Hepatocyte (in vitro differentiated cells): Measurements from ENCODE around the gene GABBR2. TPM values are rescaled to one million over a fixed set of nuclear protein-coding genes. Genes with fewer than 3 reads are reported as not detected.

Source experiments
- DNase-seq: peaks from one replicate; pipeline ENCODE4 v3.0.0-alpha.2; 2016; ENCODE audit warnings: low spot score
- H2AFZ ChIP-seq: fragments of 200-600 bp; sonication (generic); 2 replicates; pipeline ENCODE4 v1.6.0; 2016; ENCODE audit warnings: antibody characterized with exemption, mild to moderate bottlenecking
- H3K27ac ChIP-seq: fragments of 200-600 bp; sonication (generic); 2 replicates; pipeline ENCODE4 v1.5.1; 2016; ENCODE audit warnings: mild to moderate bottlenecking
- H3K27me3 ChIP-seq: fragments of 200-600 bp; sonication (generic); 2 replicates; pipeline ENCODE4 v1.6.1; 2016
- H3K36me3 ChIP-seq: fragments of 200-600 bp; sonication (generic); replicated peaks from 2 replicates; pipeline ENCODE4 v1.5.1; 2016; ENCODE audit warnings: low read depth; ENCODE audit not compliant: insufficient read depth
- H3K4me1 ChIP-seq: fragments of 200-600 bp; sonication (generic); 2 replicates; pipeline ENCODE4 v1.5.1; 2016; ENCODE audit warnings: mild to moderate bottlenecking, moderate library complexity; ENCODE audit not compliant: insufficient read depth
- H3K4me2 ChIP-seq: fragments of 200-600 bp; sonication (generic); 2 replicates; pipeline ENCODE4 v1.6.0; 2016
- H3K4me3 ChIP-seq: fragments of 200-600 bp; sonication (generic); 2 replicates; pipeline ENCODE4 v1.5.1; 2016; ENCODE audit warnings: mild to moderate bottlenecking
- H3K79me2 ChIP-seq: fragments of 200-600 bp; sonication (generic); 2 replicates; pipeline ENCODE4 v1.6.0; 2017; ENCODE audit warnings: mild to moderate bottlenecking
- H3K9me2 ChIP-seq: fragments of 200-600 bp; sonication (generic); replicated peaks from 2 replicates; pipeline ENCODE4 v1.6.0; 2017; ENCODE audit warnings: mild to moderate bottlenecking; ENCODE audit not compliant: insufficient read depth
- H3K9me3 ChIP-seq: fragments of 200-600 bp; sonication (generic); 2 replicates; pipeline ENCODE4 v1.5.1; 2016; ENCODE audit warnings: low read depth, mild to moderate bottlenecking
- H4K20me1 ChIP-seq: fragments of 200-600 bp; sonication (generic); 2 replicates; pipeline ENCODE4 v1.6.0; 2016; ENCODE audit warnings: mild to moderate bottlenecking; ENCODE audit not compliant: insufficient read depth, poor library complexity, severe bottlenecking
- CTCF ChIP-seq: fragments of 200-600 bp; sonication (generic); IDR thresholded peaks from 2 replicates; pipeline ENCODE4 v1.5.1; 2016; ENCODE audit warnings: antibody characterized with exemption, mild to moderate bottlenecking; ENCODE audit not compliant: poor library complexity
- EZH2 ChIP-seq: fragments of 200-600 bp; sonication (generic); IDR thresholded peaks from 2 replicates; pipeline ENCODE4 v1.6.1; 2016; ENCODE audit warnings: antibody characterized with exemption, mild to moderate bottlenecking, borderline replicate concordance
- EZH2phosphoT487 ChIP-seq: fragments of 200-600 bp; sonication (generic); IDR thresholded peaks from one replicate; pipeline ENCODE4 v1.6.1; 2018; ENCODE audit warnings: antibody characterized with exemption, mild to moderate bottlenecking, low read depth, moderate library complexity; ENCODE audit not compliant: unreplicated experiment, severe bottlenecking
- WGBS: methylation state at CpG from one replicate; pipeline ENCODE4 v1.1.6; 2016; ENCODE audit warnings: low lambda C conversion rate; ENCODE audit errors: missing lambda C conversion rate; 5-methylcytosine and 5-hydroxymethylcytosine counted together
- polyA plus RNA-seq: library from polyadenylated mRNA; unstranded; fragments of >200 nt; fragmentation: Nextera tagmentation; extraction: Ambion mirVana; gene quantifications from 2 replicates; pipeline ENCODE4 v1.2.1, GENCODE V29; 2016
- total RNA-seq: library from RNA; depleted of rRNA; stranded (reverse); fragments of >200 nt; gene quantifications from 2 replicates; pipeline ENCODE4 v1.2.3, GENCODE V29; 2014

GABBR2 gene
- total and polyA plus RNA-seq, 2 experiments from 2014 or later = 0.20 to 0.28 TPM

- Histone ChIP-seq H3K27ac (no peak overlapping the region), H3K79me2 (no peaks in the 10 kb centered on the region), H3K4me2 (no peak overlapping the region), H3K4me3 (no peak overlapping the region), H3K36me3 (no peaks in the 10 kb centered on the region), H4K20me1 (no peaks in the 10 kb centered on the region), H3K4me1 (no peaks in the 10 kb centered on the region), H2AFZ (no peak overlapping the region), H3K9me2 (no peaks in the 10 kb centered on the region), H3K9me3 (no peaks in the 10 kb centered on the region), H3K27me3 (no peaks in the 10 kb centered on the region)
- no peak for DNase-seq
- WGBS = 75% methylated on average over 3 of the region's 3 CpGs
- TF ChIP-seq CTCF (no peak), EZH2phosphoT487 (no peak), EZH2 (no peak)
Observed at GRCh38 chr9:98558575-98558974, 150.2 kb downstream of the GABBR2 start.

- WGBS = 88% methylated on average over 12 of the region's 12 CpGs
- Histone ChIP-seq H3K27ac (no peak overlapping the region), H3K27me3 (no peaks in the 10 kb centered on the region), H4K20me1 (no peaks in the 10 kb centered on the region), H3K9me2 (no peaks in the 10 kb centered on the region), H3K4me3 (no peak overlapping the region), H3K79me2 (no peaks in the 10 kb centered on the region), H3K36me3 (no peaks in the 10 kb centered on the region), H2AFZ (no peak overlapping the region), H3K4me1 (no peaks in the 10 kb centered on the region), H3K9me3 (no peaks in the 10 kb centered on the region), H3K4me2 (no peak overlapping the region)
- TF ChIP-seq EZH2phosphoT487 (no peak), EZH2 (no peak), CTCF (no peak)
- DNase-seq = no peak
Observed at GRCh38 chr9:98556511-98556910, 152.2 kb downstream of the GABBR2 start.

GRCh38 chr9:98555651-98556465 is 152.9 kb downstream of the GABBR2 start:
- Histone ChIP-seq H3K4me2 (no peak overlapping the region), H2AFZ (no peak overlapping the region), H3K36me3 (no peaks in the 10 kb centered on the region), H3K4me3 (no peak overlapping the region), H3K79me2 (no peaks in the 10 kb centered on the region), H3K9me2 (no peaks in the 10 kb centered on the region), H3K4me1 (no peaks in the 10 kb centered on the region), H3K9me3 (no peaks in the 10 kb centered on the region), H4K20me1 (no peaks in the 10 kb centered on the region), H3K27ac (no peak overlapping the region), H3K27me3 (no peaks in the 10 kb centered on the region)
- TF ChIP-seq CTCF (no peak), EZH2 (no peak), EZH2phosphoT487 (no peak)
- DNase-seq = no peak
- WGBS = 86% methylated on average over 10 of the region's 10 CpGs
